Upper lobe of left lung (tissue), 6 donors: ENCODE measurements around the gene XPO6. TPM values are rescaled to one million over a fixed set of nuclear protein-coding genes. Genes with fewer than 3 reads are reported as not detected.

Source experiments
- ATAC-seq, 2 donors: fragments of 200-7000 bp; cut with Tn5 transposase; one replicate each; pipeline ENCODE4 v1.9.1; 2022; ENCODE audit warnings: mild to moderate bottlenecking in 2 of 2, moderate library complexity in 2 of 2; ENCODE audit not compliant: low FRiP score in 2 of 2
- DNase-seq, 2 donors: peaks; one replicate each; pipeline ENCODE4 v3.0.0-alpha.2; 2019 to 2020
- H3K27ac ChIP-seq, 4 donors: fragments of 200-600 bp; sonication (generic); one replicate each; pipeline ENCODE4 v1.5.1; 2016 to 2019
- H3K27me3 ChIP-seq, 4 donors: fragments of 200-600 bp; sonication (generic); one replicate each; pipeline ENCODE4 v1.5.1; 2017 to 2019
- H3K36me3 ChIP-seq, 4 donors: fragments of 200-600 bp; sonication (generic); one replicate each; pipeline ENCODE4 v1.5.1; 2016 to 2019
- H3K4me1 ChIP-seq, 4 donors: fragments of 200-600 bp; sonication (generic); one replicate each; pipeline ENCODE4 v1.5.1; 2018 to 2019
- H3K4me3 ChIP-seq, 4 donors: fragments of 200-600 bp; sonication (generic); one replicate each; pipeline ENCODE4 v1.5.1; 2017 to 2019; ENCODE audit warnings: mild to moderate bottlenecking in 2 of 4, moderate library complexity in 1 of 4
- H3K9me3 ChIP-seq, 4 donors: fragments of 200-600 bp; sonication (generic); one replicate each; pipeline ENCODE4 v1.5.1; 2018 to 2019
- EP300 ChIP-seq, 4 donors: sonication (generic); formaldehyde crosslinking; IDR thresholded peaks; one replicate each; pipeline ENCODE4 v1.5.1; 2017; ENCODE audit warnings: antibody characterized with exemption in 4 of 4, control low read depth in 2 of 4
- POLR2A ChIP-seq, 4 donors: fragments of 450-650 bp; IDR thresholded peaks; one replicate each; pipeline ENCODE4 v1.5.1; 2016 to 2017; ENCODE audit warnings: antibody characterized with exemption in 4 of 4, mild to moderate bottlenecking in 2 of 4
- POLR2AphosphoS5 ChIP-seq, 2 donors: sonication (generic); formaldehyde crosslinking; IDR thresholded peaks; one replicate each; pipeline ENCODE4 v1.5.1; 2017; ENCODE audit warnings: antibody characterized with exemption in 2 of 2
- WGBS, 2 donors: methylation state at CpG; one replicate each; pipeline ENCODE4 v1.1.5; 2017 to 2018; 5-methylcytosine and 5-hydroxymethylcytosine counted together
- total RNA-seq, 6 donors: library from RNA; depleted of rRNA in 4 of 6; stranded (reverse); fragments of >200 nt in 4 of 6; gene quantifications; one replicate each; pipeline versions ENCODE4 v1.1.0 to v1.2.1, GENCODE V29; 2016 to 2021
- TF ChIP-seq, protein P1 (sequence below), 6 experiments: fragments of 450-650 bp in 4 of 6; fragments of 200-600 bp in 2 of 6; sonication (generic) in 2 of 6; IDR thresholded peaks; one replicate each; pipeline ENCODE4 v1.5.1; 2016 to 2019; ENCODE audit warnings: antibody characterized with exemption in 6 of 6
- donor health status: DM: no; HTN: no; CAD: no; lungs with moderate emphysema.
- donor health status: DM: no; HTN: yes; CAD: no; lungs with severe emphysema.

The XPO6 gene
- total RNA-seq, 6 donors from 2014 or later = 95.5 to 256 (median 129) TPM

DNA sequence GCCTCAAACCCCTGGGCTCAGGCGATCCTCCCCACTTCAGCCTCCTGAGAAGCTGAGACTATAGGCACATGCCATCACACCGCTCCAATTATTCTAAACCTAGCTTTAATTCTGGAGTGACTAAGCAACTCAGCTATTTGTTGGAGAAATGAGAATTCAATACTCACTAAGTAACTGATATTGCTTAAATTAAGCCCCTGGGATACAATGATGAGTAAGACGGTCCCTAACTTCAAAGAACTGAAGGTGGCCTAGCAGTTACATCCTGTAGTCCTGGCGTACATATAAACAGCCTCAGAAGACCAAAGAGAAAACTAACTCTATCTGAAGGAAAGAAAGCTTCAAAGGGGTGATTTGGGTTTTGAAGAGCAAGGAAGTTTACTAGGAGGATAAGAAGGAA, 25.0 kb downstream of the XPO6 start:
- Histone ChIP-seq H3K4me3 (no peak overlapping the region), H3K36me3 (no peaks in the 10 kb centered on the region), H3K27me3 (no peaks in the 10 kb centered on the region), H3K27ac (peak overlapping the region in 2 of 4 donors; percentile 44 to 62), H3K9me3 (no peaks in the 10 kb centered on the region), H3K4me1 (peaks cover 18 to 39% (median 29%) of the 10 kb centered on the region in 4 donors)
- ATAC-seq (no peak), DNase-seq (no peak)
- WGBS, 2 donors = 94% methylated on average over 4 of the region's 4 CpGs
- TF ChIP-seq, protein P1, sequence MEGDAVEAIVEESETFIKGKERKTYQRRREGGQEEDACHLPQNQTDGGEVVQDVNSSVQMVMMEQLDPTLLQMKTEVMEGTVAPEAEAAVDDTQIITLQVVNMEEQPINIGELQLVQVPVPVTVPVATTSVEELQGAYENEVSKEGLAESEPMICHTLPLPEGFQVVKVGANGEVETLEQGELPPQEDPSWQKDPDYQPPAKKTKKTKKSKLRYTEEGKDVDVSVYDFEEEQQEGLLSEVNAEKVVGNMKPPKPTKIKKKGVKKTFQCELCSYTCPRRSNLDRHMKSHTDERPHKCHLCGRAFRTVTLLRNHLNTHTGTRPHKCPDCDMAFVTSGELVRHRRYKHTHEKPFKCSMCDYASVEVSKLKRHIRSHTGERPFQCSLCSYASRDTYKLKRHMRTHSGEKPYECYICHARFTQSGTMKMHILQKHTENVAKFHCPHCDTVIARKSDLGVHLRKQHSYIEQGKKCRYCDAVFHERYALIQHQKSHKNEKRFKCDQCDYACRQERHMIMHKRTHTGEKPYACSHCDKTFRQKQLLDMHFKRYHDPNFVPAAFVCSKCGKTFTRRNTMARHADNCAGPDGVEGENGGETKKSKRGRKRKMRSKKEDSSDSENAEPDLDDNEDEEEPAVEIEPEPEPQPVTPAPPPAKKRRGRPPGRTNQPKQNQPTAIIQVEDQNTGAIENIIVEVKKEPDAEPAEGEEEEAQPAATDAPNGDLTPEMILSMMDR (IDR thresholded peaks at IDR 0.05) = no peak
- TF ChIP-seq EP300 (IDR thresholded peaks at IDR 0.05) = no peak

- H3K4me1 ChIP-seq = peaks cover 29 to 50% (median 39%) of the 10 kb centered on the region in 4 donors
- TF ChIP-seq, protein P1 (IDR thresholded peaks at IDR 0.05) = no peak
- TF ChIP-seq POLR2A (IDR thresholded peaks at IDR 0.05) (no peak), POLR2AphosphoS5 (IDR thresholded peaks at IDR 0.05) (no peak), EP300 (IDR thresholded peaks at IDR 0.05) (no peak)
- H3K9me3 ChIP-seq = no peaks in the 10 kb centered on the region
- H3K27me3 ChIP-seq = no peaks in the 10 kb centered on the region
- DNase-seq (no peak), ATAC-seq (no peak)
- H3K36me3 ChIP-seq = no peaks in the 10 kb centered on the region
- no peak overlapping the region for H3K27ac ChIP-seq
- H3K4me3 ChIP-seq = no peak overlapping the region
- WGBS, 2 donors = 75 to 88% methylated on average over 1 of the region's 1 CpG
These were observed 26.1 kb downstream of the XPO6 start for GRCh38 chr16:28185696-28186095.

- Histone ChIP-seq H3K4me1 (peaks cover 34 to 47% (median 38%) of the 10 kb centered on the region in 4 donors), H3K4me3 (no peak overlapping the region), H3K27me3 (no peaks in the 10 kb centered on the region), H3K27ac (no peak overlapping the region), H3K36me3 (peaks cover 0 to 3% (median 0%) of the 10 kb centered on the region in 4 donors), H3K9me3 (no peaks in the 10 kb centered on the region)
- DNase-seq = no peak
- no peak for ATAC-seq
- TF ChIP-seq, protein P1 (IDR thresholded peaks at IDR 0.05) = no peak
- TF ChIP-seq POLR2A (IDR thresholded peaks at IDR 0.05) (no peak), EP300 (IDR thresholded peaks at IDR 0.05) (no peak), POLR2AphosphoS5 (IDR thresholded peaks at IDR 0.05) (no peak)
- WGBS, 2 donors = 91 to 94% methylated on average over 2 of the region's 2 CpGs
These were observed 27.1 kb downstream of the XPO6 start for GRCh38 chr16:28184625-28185024.

GRCh38 chr16:28183930-28184329, 27.8 kb downstream of the XPO6 start:
- Histone ChIP-seq H3K27me3 (no peaks in the 10 kb centered on the region), H3K27ac (no peak overlapping the region), H3K4me1 (peaks cover 29 to 44% (median 31%) of the 10 kb centered on the region in 4 donors), H3K9me3 (no peaks in the 10 kb centered on the region), H3K36me3 (peaks cover 0 to 8% (median 0%) of the 10 kb centered on the region in 4 donors), H3K4me3 (no peak overlapping the region)
- TF ChIP-seq POLR2A (IDR thresholded peaks at IDR 0.05) (no peak), POLR2AphosphoS5 (IDR thresholded peaks at IDR 0.05) (no peak), EP300 (IDR thresholded peaks at IDR 0.05) (no peak)
- TF ChIP-seq, protein P1 (IDR thresholded peaks at IDR 0.05) = no peak
- 78 to 88% methylated on average over 4 of the region's 4 CpGs for WGBS, 2 donors
- DNase-seq (no peak), ATAC-seq (no peak)

- Histone ChIP-seq H3K4me3 (no peak overlapping the region), H3K27ac (no peak overlapping the region), H3K36me3 (peaks cover 0 to 10% (median 0%) of the 10 kb centered on the region in 4 donors), H3K9me3 (no peaks in the 10 kb centered on the region), H3K27me3 (no peaks in the 10 kb centered on the region), H3K4me1 (peaks cover 27 to 44% (median 29%) of the 10 kb centered on the region in 4 donors)
- TF ChIP-seq, protein P1 (IDR thresholded peaks at IDR 0.05) = no peak
- TF ChIP-seq POLR2AphosphoS5 (IDR thresholded peaks at IDR 0.05) (no peak), EP300 (IDR thresholded peaks at IDR 0.05) (no peak), POLR2A (IDR thresholded peaks at IDR 0.05) (no peak)
- no peak for DNase-seq
- WGBS, 2 donors = 76 to 89% methylated on average over 3 of the region's 3 CpGs
- no peak for ATAC-seq
These were observed 28.3 kb downstream of the XPO6 start for GRCh38 chr16:28183484-28183883.
